Mesenchymal stem cell (in vitro differentiated cells and primary cell): ENCODE measurements around the gene ARL4D. TPM values are rescaled to one million over a fixed set of nuclear protein-coding genes. Genes with fewer than 3 reads are reported as not detected.

ENCODE experiments used
- small RNA-seq: library from polyadenylated mRNA; stranded (forward); fragments of <200 nt; extraction: miRNeasy Mini kit (QIAGEN cat#:217004); gene quantifications from one replicate; pipeline ENCODE3, GENCODE V24; 2013; ENCODE audit warnings: low read depth

Gene ARL4D

Small RNA genes lying within 50 kb of the gene (small RNA-seq; reads per million reads assigned to genes)
- not detected for gene RNU6-1137P
- gene RNU6-406P, result not detected
- gene RNU6-470P, result not detected
